Urinary bladder (tissue), 4 donors: Measurements from ENCODE around the gene COMMD1. TPM values are rescaled to one million over a fixed set of nuclear protein-coding genes. Genes with fewer than 3 reads are reported as not detected.
"Not testable (repeated sequence)": the region's sequence is repeated elsewhere in the genome, so short reads cannot be mapped to it uniquely, and the experiment has no call there.

ENCODE experiments used
- DNase-seq: peaks from one replicate; pipeline ENCODE4 v3.0.0-alpha.2; 2015; ENCODE audit errors: extremely low spot score
- H3K27ac ChIP-seq: one replicate; pipeline ENCODE4 v1.5.1; 2013; ENCODE audit warnings: low read depth, mild to moderate bottlenecking, moderate library complexity
- H3K36me3 ChIP-seq: one replicate; pipeline ENCODE4 v1.6.1; 2013; ENCODE audit warnings: mild to moderate bottlenecking, moderate library complexity; ENCODE audit not compliant: insufficient read depth
- H3K4me1 ChIP-seq: one replicate; pipeline ENCODE4 v1.6.1; 2013; ENCODE audit warnings: mild to moderate bottlenecking, moderate library complexity; ENCODE audit not compliant: insufficient read depth
- H3K4me3 ChIP-seq: one replicate; pipeline ENCODE4 v1.5.1; 2013; ENCODE audit warnings: low read depth, low read length
- WGBS: extraction: QIAGEN DNeasy Blood & Tissue Kit; methylation state at CpG from one replicate; pipeline ENCODE4 v1.1.7; 2013; 5-methylcytosine and 5-hydroxymethylcytosine counted together
- polyA plus RNA-seq: library from polyadenylated mRNA; stranded (reverse); fragments of 200-250 nt; gene quantifications from one replicate; pipeline ENCODE4 v1.2.3, GENCODE V29; 2013
- total RNA-seq: library from RNA; depleted of rRNA; stranded (reverse); fragments of >200 nt; gene quantifications from one replicate; pipeline ENCODE4 v1.2.3, GENCODE V29; 2014
- donor health status: healthy with polysubstance abuse.
- donor health status: healthy.

Gene COMMD1
- total and polyA plus RNA-seq, 2 donors = 43.2 to 49.1 TPM

DNA sequence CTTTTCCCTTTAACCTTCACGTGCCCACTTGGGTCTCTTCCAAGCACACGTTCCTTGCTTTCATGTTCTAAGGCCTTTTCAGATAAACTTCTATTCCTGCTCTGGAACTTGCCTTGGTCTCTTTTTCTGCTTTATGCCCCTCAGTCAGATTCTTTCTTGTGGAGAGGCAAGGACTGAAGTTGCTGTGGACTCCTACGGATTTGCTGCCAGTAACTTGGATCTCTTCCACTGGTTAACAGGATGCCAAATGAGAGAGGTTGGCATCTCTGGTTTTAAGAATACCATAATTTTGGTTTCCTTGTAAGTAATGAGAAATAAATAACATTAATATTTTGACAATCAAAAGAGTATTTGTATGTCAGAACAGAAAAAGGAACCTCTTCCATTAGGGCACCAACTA lies 33.0 kb downstream of the COMMD1 start:
- Histone ChIP-seq H3K27ac (no peak overlapping the region), H3K4me3 (no peak overlapping the region)

DNA sequence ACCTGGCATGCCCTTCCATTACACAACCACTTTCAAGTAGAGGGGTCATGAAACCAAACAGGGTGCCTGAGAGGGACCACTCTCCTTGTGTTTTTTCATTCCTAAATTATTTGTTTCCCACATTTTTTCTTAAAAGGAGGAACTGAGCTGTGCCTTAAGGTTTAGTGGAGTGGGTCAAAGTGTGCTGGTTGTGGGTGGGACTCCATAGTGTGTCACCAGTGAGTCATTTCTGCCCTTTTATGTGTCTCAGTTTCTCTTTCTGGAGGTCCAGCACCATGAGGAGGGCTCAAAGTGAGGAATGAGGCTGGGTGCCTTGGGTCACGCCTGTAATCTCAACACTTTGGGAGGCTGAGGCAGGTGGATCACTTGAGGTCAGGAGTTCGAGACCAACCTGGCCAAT lies 37.8 kb downstream of the COMMD1 start:
- Histone ChIP-seq H3K4me1 (no peaks in the 10 kb centered on the region), H3K4me3 (no peak overlapping the region), H3K36me3 (no peaks in the 10 kb centered on the region), H3K27ac (no peak overlapping the region)
- 95% methylated on average over 2 of the region's 2 CpGs for WGBS
- DNase-seq = no peak

More for the DNA sequence above, 33.0 kb downstream of the COMMD1 start:
- WGBS = 37% methylated on average over 3 of the region's 3 CpGs
- DNase-seq = no peak
- Histone ChIP-seq H3K4me1 (no peaks in the 10 kb centered on the region), H3K36me3 (no peaks in the 10 kb centered on the region)

GRCh38 chr2:61946666-61947065 lies 41.2 kb downstream of the COMMD1 start:
- no peak overlapping the region for H3K4me3 ChIP-seq
- no peaks in the 10 kb centered on the region for H3K36me3 ChIP-seq
- no peak overlapping the region for H3K27ac ChIP-seq
- no peak for DNase-seq
- no peaks in the 10 kb centered on the region for H3K4me1 ChIP-seq
- 49% methylated on average over 4 of the region's 4 CpGs for WGBS

GRCh38 chr2:61948661-61949457 lies 43.4 kb downstream of the COMMD1 start:
- Histone ChIP-seq H3K27ac (no peak overlapping the region), H3K36me3 (no peaks in the 10 kb centered on the region), H3K4me1 (no peaks in the 10 kb centered on the region), H3K4me3 (no peak overlapping the region)
- 87% methylated on average over 5 of the region's 5 CpGs for WGBS
- DNase-seq = no peak

GRCh38 chr2:61949458-61949713 lies 43.9 kb downstream of the COMMD1 start:
- DNase-seq = no peak
- WGBS = 55% methylated on average over 1 of the region's 1 CpG
- no peak overlapping the region for H3K4me3 ChIP-seq
- H3K36me3 ChIP-seq = no peaks in the 10 kb centered on the region
- H3K4me1 ChIP-seq = no peaks in the 10 kb centered on the region
- no peak overlapping the region for H3K27ac ChIP-seq

GRCh38 chr2:61949714-61950560 lies 44.5 kb downstream of the COMMD1 start:
- no peak for DNase-seq
- H3K4me3 ChIP-seq = no peak overlapping the region
- no peaks in the 10 kb centered on the region for H3K4me1 ChIP-seq
- H3K27ac ChIP-seq = no peak overlapping the region
- no peaks in the 10 kb centered on the region for H3K36me3 ChIP-seq
- 52% methylated on average over 6 of the region's 6 CpGs for WGBS

GRCh38 chr2:61950571-61951315 lies 45.3 kb downstream of the COMMD1 start:
- H3K4me3 ChIP-seq = no peak overlapping the region
- no peak for DNase-seq
- H3K36me3 ChIP-seq = no peaks in the 10 kb centered on the region
- no peaks in the 10 kb centered on the region for H3K4me1 ChIP-seq
- whole genome bisulfite sequencing = 80% methylated on average over 9 of the region's 9 CpGs
- no peak overlapping the region for H3K27ac ChIP-seq

- Histone ChIP-seq H3K36me3 (peaks cover 1% of the 10 kb centered on the region), H3K4me1 (no peaks in the 10 kb centered on the region), H3K27ac (no peak overlapping the region), H3K4me3 (no peak overlapping the region)
- no peak for DNase-seq
- 76% methylated on average over 2 of the region's 2 CpGs for WGBS
These were observed 46.4 kb downstream of the COMMD1 start for GRCh38 chr2:61951881-61952280.

DNA sequence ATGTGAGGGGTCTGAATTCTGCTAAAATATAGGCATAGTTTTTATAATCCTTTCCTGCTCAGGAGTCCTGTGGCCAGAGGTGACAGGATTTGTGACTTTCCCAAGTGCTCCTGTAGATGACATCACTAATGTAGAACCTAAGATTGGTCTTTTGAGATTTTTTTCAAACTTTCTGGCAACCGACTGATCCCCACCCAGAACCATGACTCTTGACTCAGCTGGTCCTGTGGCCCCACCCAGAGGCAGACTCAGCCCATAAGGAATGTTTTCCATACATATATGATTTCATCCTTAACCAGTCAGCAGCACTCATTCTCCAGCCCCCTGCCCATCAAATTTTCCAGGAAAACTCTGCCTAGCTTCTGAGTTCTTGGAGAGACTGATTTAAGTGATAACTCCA lies 46.8 kb downstream of the COMMD1 start:
- DNase-seq = no peak
- WGBS = 100% methylated on average over 1 of the region's 1 CpG
- peaks cover 1% of the 10 kb centered on the region for H3K36me3 ChIP-seq
- H3K27ac ChIP-seq = no peak overlapping the region
- H3K4me3 ChIP-seq = no peak overlapping the region
- no peaks in the 10 kb centered on the region for H3K4me1 ChIP-seq

GRCh38 chr2:61954856-61955255 lies 49.4 kb downstream of the COMMD1 start:
- H3K4me3 ChIP-seq, H3K4me1 ChIP-seq, DNase-seq, H3K27ac ChIP-seq, H3K36me3 ChIP-seq: not testable (repeated sequence)
- 80% methylated on average over 9 of the region's 9 CpGs for WGBS

DNA sequence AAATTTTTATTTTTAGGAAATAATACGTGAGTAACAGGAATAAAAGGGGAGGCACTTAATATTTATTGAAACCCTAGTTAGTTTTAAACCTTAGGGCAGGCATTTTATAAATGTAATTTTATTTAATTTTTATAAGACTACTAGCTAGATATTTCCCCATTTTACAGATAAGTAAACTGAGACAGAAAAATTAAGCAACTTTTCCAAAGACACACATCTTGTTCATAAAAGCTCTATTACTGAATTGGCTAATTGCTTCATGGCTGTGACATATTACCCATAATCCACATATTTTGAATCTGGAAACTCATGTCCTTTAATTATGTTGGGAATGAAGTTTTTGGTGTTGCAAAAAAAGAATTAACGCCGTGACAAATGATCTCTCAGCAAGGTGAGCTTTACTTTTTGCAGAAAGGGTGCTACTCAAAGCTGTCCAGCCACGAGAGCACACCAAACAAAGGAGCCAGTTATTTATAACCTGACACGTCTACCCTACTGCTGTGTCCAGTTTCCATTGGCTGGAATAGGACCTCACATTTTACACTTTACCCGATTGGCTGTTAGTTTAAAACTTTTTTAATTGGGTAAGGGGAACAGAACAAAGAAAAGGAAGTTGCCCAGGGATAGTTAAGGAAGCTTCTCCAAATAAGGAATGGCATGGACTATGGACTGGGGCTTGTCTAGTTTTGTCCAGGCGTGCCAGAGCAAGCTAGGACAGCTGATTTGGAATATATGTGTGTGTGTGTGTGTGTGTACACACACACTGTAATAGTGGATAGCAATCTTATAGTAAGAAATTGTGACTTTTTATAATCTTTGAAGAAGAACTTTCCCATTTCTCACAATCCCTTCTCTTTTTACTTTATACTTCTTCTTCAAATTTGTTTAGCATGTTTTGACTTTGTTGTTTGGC lies 54.2 kb downstream of the COMMD1 start:
- H3K27ac ChIP-seq = no peak overlapping the region
- no peak for DNase-seq
- 89% methylated on average over 7 of the region's 7 CpGs for whole genome bisulfite sequencing
- H3K4me1 ChIP-seq = no peaks in the 10 kb centered on the region
- H3K4me3 ChIP-seq = no peak overlapping the region
- peaks cover 1% of the 10 kb centered on the region for H3K36me3 ChIP-seq

- Histone ChIP-seq H3K4me3 (no peak overlapping the region), H3K4me1 (no peaks in the 10 kb centered on the region), H3K36me3 (peaks cover 1% of the 10 kb centered on the region), H3K27ac (no peak overlapping the region)
- 96% methylated on average over 2 of the region's 2 CpGs for WGBS
- DNase-seq = no peak
These were observed 55.9 kb downstream of the COMMD1 start for GRCh38 chr2:61961231-61961901.
